ENCODE measurements around the gene LGR6. TPM values are rescaled to one million over a fixed set of nuclear protein-coding genes. Genes with fewer than 3 reads are reported as not detected.

LGR6 gene
- total RNA-seq, 6 experiments from 2014 or later, result 0.17 to 2.0 (median 1.0) TPM

GRCh38 chr1:202150187-202150586 lies 43.4 kb upstream of the LGR6 start:
- TF ChIP-seq POLR2A (IDR thresholded peaks at IDR 0.05), result no peak
- TF ChIP-seq CTCF (IDR thresholded peaks at IDR 0.05), result no peak
- intact Hi-C loops (cut with DNase I), result no loop called here
- DNase-seq (no peak), ATAC-seq (no peak)
- Histone ChIP-seq H3K27me3 (no peaks in the 10 kb centered on the region), H3K4me1 (peaks cover 0 to 7% (median 2%) of the 10 kb centered on the region in 4 donors), H3K4me3 (no peak overlapping the region), H3K9me3 (no peaks in the 10 kb centered on the region), H3K36me3 (no peaks in the 10 kb centered on the region), H3K27ac (no peak overlapping the region)
- WGBS (ENCODE audit: insufficient coverage, low coverage, low lambda C conversion rate, missing lambda C conversion rate), result no CpG with 5 or more reads among the region's 9 CpGs

DNA sequence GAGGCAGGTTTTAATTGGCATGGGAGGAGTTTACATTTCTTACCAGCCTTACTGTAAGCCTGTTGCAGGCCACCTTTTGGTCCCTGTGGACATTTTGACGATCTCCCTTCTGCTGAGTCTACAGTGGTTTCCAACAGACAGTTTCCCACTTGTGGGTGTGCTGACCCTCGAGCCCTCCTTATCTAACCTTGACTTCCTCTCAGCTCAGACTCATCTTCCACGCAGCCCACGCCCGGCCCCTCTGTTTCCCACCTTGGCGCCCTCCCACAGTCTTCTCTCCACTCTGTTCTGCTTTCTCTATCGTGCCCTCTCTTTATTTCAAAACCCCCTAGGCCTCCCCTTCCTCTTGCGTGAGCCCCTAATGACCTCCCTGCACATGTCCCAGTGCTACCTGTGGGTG lies 43.0 kb upstream of the LGR6 start:
- H3K36me3 ChIP-seq, result no peaks in the 10 kb centered on the region
- intact Hi-C loops (cut with DNase I), result no loop called here
- DNase-seq, result no peak
- no peak overlapping the region for H3K4me3 ChIP-seq
- H3K4me1 ChIP-seq, result peaks cover 0 to 5% (median 0%) of the 10 kb centered on the region in 4 donors
- WGBS (ENCODE audit: insufficient coverage, low coverage, low lambda C conversion rate, missing lambda C conversion rate), result 86% methylated on average over 1 of the region's 8 CpGs
- no peaks in the 10 kb centered on the region for H3K27me3 ChIP-seq
- H3K9me3 ChIP-seq, result no peaks in the 10 kb centered on the region
- TF ChIP-seq CTCF (IDR thresholded peaks at IDR 0.05), result no peak
- TF ChIP-seq POLR2A (IDR thresholded peaks at IDR 0.05), result no peak
- no peak for ATAC-seq
- H3K27ac ChIP-seq, result no peak overlapping the region

- no peaks in the 10 kb centered on the region for H3K9me3 ChIP-seq
- TF ChIP-seq CTCF (IDR thresholded peaks at IDR 0.05) (no peak), POLR2A (IDR thresholded peaks at IDR 0.05) (no peak)
- no peak overlapping the region for H3K27ac ChIP-seq
- H3K36me3 ChIP-seq, result no peaks in the 10 kb centered on the region
- ATAC-seq (no peak), DNase-seq (no peak)
- H3K4me1 ChIP-seq, result peaks cover 0 to 5% (median 0%) of the 10 kb centered on the region in 4 donors
- H3K27me3 ChIP-seq, result no peaks in the 10 kb centered on the region
- intact Hi-C loops (cut with DNase I), result no loop called here
- 90% methylated on average over 2 of the region's 2 CpGs for WGBS (ENCODE audit: insufficient coverage, low coverage, low lambda C conversion rate, missing lambda C conversion rate)
- no peak overlapping the region for H3K4me3 ChIP-seq
Measured at GRCh38 chr1:202151045-202151444, 42.6 kb upstream of the LGR6 start.

GRCh38 chr1:202152399-202152798 lies 41.2 kb upstream of the LGR6 start:
- Histone ChIP-seq H3K4me3 (no peak overlapping the region), H3K27ac (no peak overlapping the region), H3K4me1 (peaks cover 0 to 5% (median 0%) of the 10 kb centered on the region in 4 donors), H3K36me3 (no peaks in the 10 kb centered on the region), H3K27me3 (no peaks in the 10 kb centered on the region), H3K9me3 (no peaks in the 10 kb centered on the region)
- DNase-seq, result no peak
- TF ChIP-seq CTCF (IDR thresholded peaks at IDR 0.05) (no peak), POLR2A (IDR thresholded peaks at IDR 0.05) (no peak)
- intact Hi-C loops (cut with DNase I), result no loop called here
- no peak for ATAC-seq
- 100% methylated on average over 1 of the region's 10 CpGs for WGBS (ENCODE audit: insufficient coverage, low coverage, low lambda C conversion rate, missing lambda C conversion rate)

DNA sequence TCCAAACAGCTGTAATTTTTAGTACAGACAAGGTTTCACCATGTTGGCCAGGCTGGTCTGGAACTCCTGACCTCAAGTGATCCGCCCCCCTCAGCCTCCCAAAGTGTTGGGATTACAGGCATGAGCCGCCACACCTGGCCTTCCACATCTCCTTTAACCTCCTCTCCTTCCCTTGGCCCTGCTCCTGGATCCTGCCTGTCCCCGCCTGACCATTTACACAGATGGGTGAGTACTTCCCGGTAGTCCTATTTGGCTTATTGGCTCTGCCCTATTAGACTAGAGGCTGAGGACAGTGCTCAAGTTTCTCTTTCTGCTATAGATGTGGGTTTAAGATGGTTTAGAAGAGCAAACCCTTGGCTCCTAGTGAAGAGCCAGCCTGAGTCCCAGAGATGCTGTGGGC lies 40.3 kb upstream of the LGR6 start:
- WGBS (ENCODE audit: insufficient coverage, low coverage, low lambda C conversion rate, missing lambda C conversion rate), result 90% methylated on average over 3 of the region's 4 CpGs
- Histone ChIP-seq H3K4me3 (no peak overlapping the region), H3K27ac (no peak overlapping the region), H3K27me3 (no peaks in the 10 kb centered on the region), H3K4me1 (peaks cover 0 to 5% (median 0%) of the 10 kb centered on the region in 4 donors), H3K9me3 (no peaks in the 10 kb centered on the region), H3K36me3 (no peaks in the 10 kb centered on the region)
- ATAC-seq (no peak), DNase-seq (no peak)
- TF ChIP-seq POLR2A (IDR thresholded peaks at IDR 0.05) (no peak), CTCF (IDR thresholded peaks at IDR 0.05) (no peak)
- intact Hi-C loops (cut with DNase I), result no loop called here

All from right lobe of liver (tissue), 6 donors.